Common myeloid progenitor, CD34-positive (primary cell): ENCODE results near the gene UBE2Q1.

Experiments used
- CTCF ChIA-PET: fragments of 350-600 bp; sonication (Branson Sonifier 250); formaldehyde crosslinking; loops from one replicate; lab custom pipeline; 2021; ENCODE audit warnings: antibody characterized with exemption; lab: Charles Lee
- POLR2A ChIA-PET: fragments of 350-600 bp; sonication (Branson Sonifier 250); formaldehyde crosslinking; loops from one replicate; lab custom pipeline; 2021; ENCODE audit warnings: antibody characterized with exemption; lab: Charles Lee
- DNase-seq, 3 donors: peaks; one replicate each; pipeline versions ENCODE4 v3.0.0 to v3.0.0-alpha.2; 2013
- H3K27ac ChIP-seq, 2 experiments: 1 replicate in 1 of 2; 2 replicates in 1 of 2; pipeline ENCODE4 v1.7.0; 2013; ENCODE audit warnings: inconsistent platforms in 2 of 2, low read length in 2 of 2, mild to moderate bottlenecking in 2 of 2, low read depth in 1 of 2, moderate library complexity in 1 of 2; ENCODE audit not compliant: severe bottlenecking in 2 of 2, insufficient read depth in 1 of 2, poor library complexity in 1 of 2
- H3K27me3 ChIP-seq, 5 experiments: replicated peaks in 2 of 5; 1 replicate in 3 of 5; 2 replicates in 2 of 5; pipeline versions ENCODE4 v1.6.1 to v1.7.0; 2013; ENCODE audit warnings: low read length in 4 of 5, mild to moderate bottlenecking in 2 of 5, moderate library complexity in 2 of 5, inconsistent platforms in 1 of 5; ENCODE audit not compliant: insufficient read depth in 5 of 5, control insufficient read depth in 4 of 5
- H3K36me3 ChIP-seq, 4 experiments: 1 replicate in 2 of 4; 2 replicates in 2 of 4; pipeline versions ENCODE4 v1.6.1 to v1.7.0; 2013; ENCODE audit warnings: low read length in 3 of 4, control low read depth in 1 of 4, mild to moderate bottlenecking in 1 of 4; ENCODE audit not compliant: control insufficient read depth in 4 of 4, insufficient read depth in 4 of 4
- H3K4me1 ChIP-seq, 4 experiments: 1 replicate in 3 of 4; 2 replicates in 1 of 4; pipeline versions ENCODE4 v1.6.1 to v1.7.1; 2013; ENCODE audit warnings: low read length in 3 of 4, mild to moderate bottlenecking in 3 of 4, control low read depth in 1 of 4, inconsistent platforms in 1 of 4, moderate library complexity in 1 of 4; ENCODE audit not compliant: control insufficient read depth in 4 of 4, insufficient read depth in 4 of 4; ENCODE audit errors: control extremely low read depth in 1 of 4
- H3K4me3 ChIP-seq, 7 experiments: 1 replicate in 4 of 7; 2 replicates in 3 of 7; pipeline versions ENCODE4 v1.5.1 to v1.7.0; 2013; ENCODE audit warnings: mild to moderate bottlenecking in 7 of 7, low read length in 6 of 7, moderate library complexity in 6 of 7, inconsistent platforms in 2 of 7, low read depth in 2 of 7, control low read depth in 1 of 7; ENCODE audit not compliant: insufficient read depth in 4 of 7, control insufficient read depth in 1 of 7; ENCODE audit errors: extremely low read depth in 1 of 7
- H3K9me3 ChIP-seq, 5 experiments: 1 replicate in 4 of 5; 2 replicates in 1 of 5; pipeline versions ENCODE4 v1.6.1 to v1.7.1; 2013; ENCODE audit warnings: low read length in 4 of 5, mild to moderate bottlenecking in 2 of 5, inconsistent platforms in 1 of 5, low read depth in 1 of 5, moderate library complexity in 1 of 5; ENCODE audit not compliant: control insufficient read depth in 4 of 5, insufficient read depth in 2 of 5; ENCODE audit errors: control extremely low read depth in 1 of 5
- WGBS: methylation state at CpG from one replicate; pipeline ENCODE4 v1.1.5; 2013; ENCODE audit not compliant: insufficient coverage; 5-methylcytosine and 5-hydroxymethylcytosine counted together

UBE2Q1 gene

GRCh38 chr1:154598871-154599635 is 40.6 kb upstream of the UBE2Q1 start:
- no peaks in the 10 kb centered on the region for H3K4me1 ChIP-seq
- DNase-seq = no peak
- ChIA-PET CTCF (interaction anchor here (0.6 to 2.0 kb wide), 3 partner anchors 15 to 189 kb away, joined by 3 to 8 read pairs (median 3); no protein-coding TSS in a partner anchor), POLR2A (no interaction called here)
- H3K27ac ChIP-seq = peak overlapping the region in 1 of 2 experiments; percentile 31
- peaks cover 22 to 91% (median 71%) of the 10 kb centered on the region in 4 experiments for H3K36me3 ChIP-seq
- no peaks in the 10 kb centered on the region for H3K9me3 ChIP-seq
- 90% methylated on average over 2 of the region's 3 CpGs for WGBS
- no peaks in the 10 kb centered on the region for H3K27me3 ChIP-seq
- no peak overlapping the region for H3K4me3 ChIP-seq

DNA sequence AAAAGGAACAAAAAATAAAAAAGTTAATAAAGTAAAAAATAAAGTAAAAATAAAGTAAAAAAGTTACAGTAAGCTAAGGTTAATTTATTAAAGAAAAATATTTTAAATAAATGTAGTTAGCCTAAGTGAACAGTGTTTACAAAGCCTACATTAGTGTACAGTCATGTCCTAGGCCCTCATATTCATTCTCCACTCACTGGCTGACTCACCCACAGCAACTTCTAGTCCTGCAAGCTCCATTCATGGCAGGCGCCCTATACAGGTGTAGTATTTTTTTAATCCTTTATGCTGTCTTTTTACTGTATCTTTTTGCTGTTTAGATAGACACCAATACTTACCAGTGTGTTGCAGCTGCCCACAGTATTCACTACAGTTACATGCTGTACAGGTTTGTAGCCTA is 37.2 kb upstream of the UBE2Q1 start:
- ChIA-PET CTCF (interaction anchor here (1.6 to 2.5 kb wide), 3 partner anchors 10 to 35 kb away, joined by 5 to 11 read pairs (median 5); no protein-coding TSS in a partner anchor), POLR2A (no interaction called here)
- H3K36me3 ChIP-seq = peaks cover 18 to 90% (median 73%) of the 10 kb centered on the region in 4 experiments

GRCh38 chr1:154594811-154595210 is 36.3 kb upstream of the UBE2Q1 start:
- no peak overlapping the region for H3K27ac ChIP-seq
- ChIA-PET POLR2A (no interaction called here), CTCF (interaction anchor here (0.7 to 2.5 kb wide), 8 partner anchors 11 to 72 kb away, joined by 3 to 11 read pairs (median 4); partner anchors contain the start of gene CHRNB2)
- H3K4me1 ChIP-seq = no peaks in the 10 kb centered on the region
- no peaks in the 10 kb centered on the region for H3K27me3 ChIP-seq
- H3K36me3 ChIP-seq = peaks cover 18 to 94% (median 77%) of the 10 kb centered on the region in 4 experiments
- no peak overlapping the region for H3K4me3 ChIP-seq
- WGBS = 94% methylated on average over 5 of the region's 7 CpGs
- no peaks in the 10 kb centered on the region for H3K9me3 ChIP-seq
- no peak for DNase-seq

More for the DNA sequence above, 37.2 kb upstream of the UBE2Q1 start:
- Histone ChIP-seq H3K4me1 (no peaks in the 10 kb centered on the region), H3K4me3 (no peak overlapping the region), H3K9me3 (no peaks in the 10 kb centered on the region), H3K27ac (no peak overlapping the region), H3K27me3 (no peaks in the 10 kb centered on the region)
- WGBS = no CpG with 5 or more reads among the region's 1 CpG
- DNase-seq = no peak

- ChIA-PET POLR2A (no interaction called here), CTCF (interaction anchor here (1.2 to 1.6 kb wide), 2 partner anchors 20 to 180 kb away, joined by 3 read pairs; no protein-coding TSS in a partner anchor)
- Histone ChIP-seq H3K9me3 (no peaks in the 10 kb centered on the region), H3K27me3 (no peaks in the 10 kb centered on the region), H3K36me3 (peaks cover 28 to 95% (median 78%) of the 10 kb centered on the region in 4 experiments), H3K27ac (no peak overlapping the region), H3K4me1 (no peaks in the 10 kb centered on the region), H3K4me3 (no peak overlapping the region)
- DNase-seq = peak in 2 of 3 donors; percentile 17 to 36
Observed at GRCh38 chr1:154593390-154593789, 34.9 kb upstream of the UBE2Q1 start.

DNA sequence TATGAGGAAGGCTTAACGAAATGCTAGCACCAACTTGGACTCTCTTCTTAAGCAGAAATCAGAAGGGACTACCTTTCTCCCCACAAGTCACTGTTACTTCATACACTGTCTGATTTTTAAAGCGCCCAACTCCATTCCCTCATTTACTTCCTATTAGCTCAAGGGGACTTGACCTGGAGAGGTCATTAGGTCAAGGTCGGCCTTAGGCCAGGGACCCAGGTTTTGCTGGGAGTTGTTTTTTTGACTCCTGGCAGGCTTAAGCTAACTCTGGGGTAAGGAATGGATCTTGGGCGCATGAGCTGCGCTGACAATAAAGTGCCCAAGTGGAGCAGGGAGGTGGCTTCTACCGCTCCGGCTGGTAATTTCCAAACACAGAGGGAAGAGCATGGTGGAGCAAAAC is 32.7 kb upstream of the UBE2Q1 start:
- ChIA-PET CTCF (interaction anchor here (1.0 to 2.8 kb wide), 4 partner anchors 9 to 31 kb away, joined by 3 to 11 read pairs (median 4); no protein-coding TSS in a partner anchor), POLR2A (no interaction called here)
- Histone ChIP-seq H3K4me3 (no peak overlapping the region), H3K36me3 (peaks cover 37 to 95% (median 78%) of the 10 kb centered on the region in 4 experiments), H3K27me3 (no peaks in the 10 kb centered on the region), H3K9me3 (no peaks in the 10 kb centered on the region), H3K4me1 (no peaks in the 10 kb centered on the region), H3K27ac (no peak overlapping the region)
- DNase-seq = no peak
- WGBS = 96% methylated on average over 7 of the region's 7 CpGs

DNA sequence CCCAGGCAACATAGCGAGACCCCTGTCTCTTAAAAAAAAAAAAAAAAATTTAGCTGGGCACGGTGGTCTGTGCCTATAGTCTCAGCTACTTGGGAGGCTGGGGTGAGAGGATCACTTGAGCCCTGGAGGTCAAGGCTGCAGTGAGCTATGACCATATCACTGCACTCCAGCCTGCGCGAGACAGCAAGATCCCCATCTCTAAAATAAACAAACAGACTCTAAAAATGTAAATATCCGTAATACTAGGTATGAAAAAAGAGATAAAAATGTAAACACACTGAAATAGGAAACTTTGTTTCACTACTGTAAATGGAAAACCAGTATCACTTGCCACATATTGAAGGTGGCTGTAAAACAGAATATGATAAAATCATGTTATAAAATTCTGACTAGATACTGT is 32.3 kb upstream of the UBE2Q1 start:
- H3K27ac ChIP-seq = no peak overlapping the region
- ChIA-PET POLR2A (no interaction called here), CTCF (interaction anchor here (1.1 to 2.8 kb wide), 3 partner anchors 10 to 31 kb away, joined by 4 to 11 read pairs (median 5); no protein-coding TSS in a partner anchor)
- DNase-seq = no peak
- no peaks in the 10 kb centered on the region for H3K9me3 ChIP-seq
- no peaks in the 10 kb centered on the region for H3K4me1 ChIP-seq
- no peak overlapping the region for H3K4me3 ChIP-seq
- WGBS = no CpG with 5 or more reads among the region's 5 CpGs
- H3K36me3 ChIP-seq = peaks cover 41 to 96% (median 80%) of the 10 kb centered on the region in 4 experiments
- H3K27me3 ChIP-seq = no peaks in the 10 kb centered on the region

- Histone ChIP-seq H3K27ac (no peak overlapping the region), H3K4me3 (no peak overlapping the region), H3K4me1 (no peaks in the 10 kb centered on the region), H3K27me3 (no peaks in the 10 kb centered on the region), H3K9me3 (no peaks in the 10 kb centered on the region), H3K36me3 (peaks cover 51 to 98% (median 84%) of the 10 kb centered on the region in 4 experiments)
- WGBS = 95% methylated on average over 8 of the region's 10 CpGs
- POLR2A ChIA-PET = no interaction called here
- no peak for DNase-seq
- CTCF ChIA-PET = interaction anchor here (1.0 to 2.2 kb wide), 3 partner anchors 10 to 14 kb away, joined by 4 to 5 read pairs (median 4); no protein-coding TSS in a partner anchor
Observed at GRCh38 chr1:154589780-154590179, 31.3 kb upstream of the UBE2Q1 start.
